Lower lobe of right lung (tissue), 2 donors: ENCODE measurements around the gene BICC1. TPM values are rescaled to one million over a fixed set of nuclear protein-coding genes. Genes with fewer than 3 reads are reported as not detected.
A peak's percentile ranks its signal among the peaks of the same experiment; 100 is the strongest.

Experiments used
- ATAC-seq, 2 donors: fragments of 200-7000 bp; cut with Tn5 transposase; one replicate each; pipeline ENCODE4 v1.9.1; 2020 to 2022; ENCODE audit warnings: mild to moderate bottlenecking in 2 of 2, moderate library complexity in 2 of 2
- DNase-seq: peaks from one replicate; pipeline ENCODE4 v3.0.0-alpha.2; 2020
- H3K27ac ChIP-seq: fragments of 200-600 bp; one replicate; pipeline ENCODE4 v1.8.0; 2022
- H3K27me3 ChIP-seq: fragments of 200-600 bp; one replicate; pipeline ENCODE4 v1.8.0; 2022; ENCODE audit warnings: low read depth
- H3K36me3 ChIP-seq: fragments of 200-600 bp; one replicate; pipeline ENCODE4 v1.8.0; 2022; ENCODE audit warnings: mild to moderate bottlenecking
- H3K4me1 ChIP-seq: fragments of 200-600 bp; one replicate; pipeline ENCODE4 v1.8.0; 2022
- H3K4me3 ChIP-seq: fragments of 200-600 bp; one replicate; pipeline ENCODE4 v1.8.0; 2022; ENCODE audit warnings: mild to moderate bottlenecking
- H3K9me3 ChIP-seq: fragments of 200-600 bp; one replicate; pipeline ENCODE4 v1.8.0; 2022
- intact Hi-C: fragments of 100-400 bp; cut with DNase I; formaldehyde crosslinking; loops from one replicate; pipeline ENCODE4 v1.11.0; 2022
- total RNA-seq: library from RNA; stranded (reverse); fragmentation: NEBNext Ultra II Directional; extraction: Animal tissue kit (Norgen Biotek cat#: 25700); gene quantifications from one replicate; pipeline ENCODE4 v1.2.1, GENCODE V29; 2021
- TF ChIP-seq, protein P1 (sequence below): fragments of 200-600 bp; IDR thresholded peaks from one replicate; pipeline ENCODE4 v1.8.0; 2022; ENCODE audit warnings: antibody characterized with exemption, mild to moderate bottlenecking
- donor health status: DM: no; HTN: yes; CAD: no; lungs with severe emphysema.

Gene BICC1
- total RNA-seq, 1 donor from 2014 or later: 11.0 TPM

GRCh38 chr10:58575491-58575890 is 62.8 kb downstream of the BICC1 start:
- Histone ChIP-seq H3K27me3 (no peaks in the 10 kb centered on the region), H3K9me3 (peaks cover 4% of the 10 kb centered on the region), H3K4me1 (peaks cover 27% of the 10 kb centered on the region), H3K27ac (no peak overlapping the region), H3K36me3 (no peaks in the 10 kb centered on the region), H3K4me3 (no peak overlapping the region)
- DNase-seq (no peak), ATAC-seq (no peak)
- intact Hi-C loops: no loop called here
- TF ChIP-seq, protein P1, sequence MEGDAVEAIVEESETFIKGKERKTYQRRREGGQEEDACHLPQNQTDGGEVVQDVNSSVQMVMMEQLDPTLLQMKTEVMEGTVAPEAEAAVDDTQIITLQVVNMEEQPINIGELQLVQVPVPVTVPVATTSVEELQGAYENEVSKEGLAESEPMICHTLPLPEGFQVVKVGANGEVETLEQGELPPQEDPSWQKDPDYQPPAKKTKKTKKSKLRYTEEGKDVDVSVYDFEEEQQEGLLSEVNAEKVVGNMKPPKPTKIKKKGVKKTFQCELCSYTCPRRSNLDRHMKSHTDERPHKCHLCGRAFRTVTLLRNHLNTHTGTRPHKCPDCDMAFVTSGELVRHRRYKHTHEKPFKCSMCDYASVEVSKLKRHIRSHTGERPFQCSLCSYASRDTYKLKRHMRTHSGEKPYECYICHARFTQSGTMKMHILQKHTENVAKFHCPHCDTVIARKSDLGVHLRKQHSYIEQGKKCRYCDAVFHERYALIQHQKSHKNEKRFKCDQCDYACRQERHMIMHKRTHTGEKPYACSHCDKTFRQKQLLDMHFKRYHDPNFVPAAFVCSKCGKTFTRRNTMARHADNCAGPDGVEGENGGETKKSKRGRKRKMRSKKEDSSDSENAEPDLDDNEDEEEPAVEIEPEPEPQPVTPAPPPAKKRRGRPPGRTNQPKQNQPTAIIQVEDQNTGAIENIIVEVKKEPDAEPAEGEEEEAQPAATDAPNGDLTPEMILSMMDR: no peak

GRCh38 chr10:58576751-58577436 is 64.2 kb downstream of the BICC1 start:
- peak; percentile 28 to 42 for ATAC-seq
- Histone ChIP-seq H3K4me1 (peaks cover 27% of the 10 kb centered on the region), H3K4me3 (no peak overlapping the region), H3K27ac (no peak overlapping the region), H3K27me3 (no peaks in the 10 kb centered on the region), H3K36me3 (no peaks in the 10 kb centered on the region), H3K9me3 (no peaks in the 10 kb centered on the region)
- TF ChIP-seq, protein P1: no peak
- no peak for DNase-seq
- intact Hi-C loops: no loop called here

DNA sequence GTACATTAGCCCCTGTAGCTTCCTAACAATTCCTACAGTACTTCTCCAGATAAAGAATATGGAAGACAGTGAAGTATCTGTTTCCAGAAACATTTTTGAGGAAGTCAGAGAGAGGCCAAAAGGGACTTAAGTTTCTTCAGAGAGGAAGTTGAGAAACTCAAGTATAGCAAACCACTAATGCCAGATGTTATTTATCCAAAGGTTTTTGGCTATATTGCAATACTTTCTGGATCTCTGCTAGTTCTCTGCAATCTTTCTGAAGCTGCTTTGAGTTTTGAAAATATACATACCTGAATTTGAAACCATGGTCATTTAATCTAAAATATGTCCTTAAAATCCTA is 64.7 kb downstream of the BICC1 start:
- H3K9me3 ChIP-seq: no peaks in the 10 kb centered on the region
- ATAC-seq (peak; percentile 51 to 61), DNase-seq (no peak)
- TF ChIP-seq, protein P1: no peak
- peaks cover 27% of the 10 kb centered on the region for H3K4me1 ChIP-seq
- intact Hi-C loops: no loop called here
- H3K36me3 ChIP-seq: no peaks in the 10 kb centered on the region
- no peak overlapping the region for H3K27ac ChIP-seq
- H3K4me3 ChIP-seq: no peak overlapping the region
- no peaks in the 10 kb centered on the region for H3K27me3 ChIP-seq

DNA sequence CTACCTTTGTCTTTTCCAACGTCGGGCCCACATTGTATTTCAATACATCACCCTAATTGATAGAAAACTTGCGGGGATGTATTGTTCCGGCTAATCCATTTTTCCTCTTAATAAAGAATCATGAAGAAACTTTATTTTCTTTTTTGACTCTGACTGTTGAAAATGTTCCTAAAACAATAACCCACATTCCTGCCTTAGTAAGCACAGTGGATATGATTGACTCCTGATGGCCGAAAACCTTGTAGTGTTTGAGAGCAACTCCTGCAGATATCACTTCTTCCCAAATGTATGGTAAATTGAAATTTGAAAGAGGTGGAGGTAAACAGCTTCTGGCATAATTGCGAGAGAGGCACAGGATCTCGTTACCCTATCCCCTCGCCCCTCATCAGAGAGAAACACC is 65.7 kb downstream of the BICC1 start:
- no peak for ATAC-seq
- no peak overlapping the region for H3K4me3 ChIP-seq

GRCh38 chr10:58579011-58579655 is 66.5 kb downstream of the BICC1 start:
- intact Hi-C loops: no loop called here
- H3K27ac ChIP-seq: no peak overlapping the region

More for the DNA sequence above, 65.7 kb downstream of the BICC1 start:
- H3K4me1 ChIP-seq: peaks cover 27% of the 10 kb centered on the region
- intact Hi-C loops: no loop called here
- TF ChIP-seq, protein P1: no peak
- H3K27ac ChIP-seq: no peak overlapping the region
- no peaks in the 10 kb centered on the region for H3K27me3 ChIP-seq
- H3K9me3 ChIP-seq: no peaks in the 10 kb centered on the region
- H3K36me3 ChIP-seq: no peaks in the 10 kb centered on the region
- no peak for DNase-seq

More at GRCh38 chr10:58579011-58579655, 66.5 kb downstream of the BICC1 start:
- no peak for DNase-seq
- no peak for ATAC-seq
- H3K4me1 ChIP-seq: peaks cover 27% of the 10 kb centered on the region
- H3K4me3 ChIP-seq: no peak overlapping the region
- no peaks in the 10 kb centered on the region for H3K9me3 ChIP-seq
- H3K27me3 ChIP-seq: no peaks in the 10 kb centered on the region
- no peaks in the 10 kb centered on the region for H3K36me3 ChIP-seq
- TF ChIP-seq, protein P1: no peak
